ENCODE measurements around the gene ARNT2. TPM values are rescaled to one million over a fixed set of nuclear protein-coding genes. Genes with fewer than 3 reads are reported as not detected.
A peak's percentile ranks its signal among the peaks of the same experiment; 100 is the strongest.
"Not testable (repeated sequence)": the region's sequence is repeated elsewhere in the genome, so short reads cannot be mapped to it uniquely, and the experiment has no call there.

Gene ARNT2
- total RNA-seq, 1 donor from 2014 or later: not detected

DNA sequence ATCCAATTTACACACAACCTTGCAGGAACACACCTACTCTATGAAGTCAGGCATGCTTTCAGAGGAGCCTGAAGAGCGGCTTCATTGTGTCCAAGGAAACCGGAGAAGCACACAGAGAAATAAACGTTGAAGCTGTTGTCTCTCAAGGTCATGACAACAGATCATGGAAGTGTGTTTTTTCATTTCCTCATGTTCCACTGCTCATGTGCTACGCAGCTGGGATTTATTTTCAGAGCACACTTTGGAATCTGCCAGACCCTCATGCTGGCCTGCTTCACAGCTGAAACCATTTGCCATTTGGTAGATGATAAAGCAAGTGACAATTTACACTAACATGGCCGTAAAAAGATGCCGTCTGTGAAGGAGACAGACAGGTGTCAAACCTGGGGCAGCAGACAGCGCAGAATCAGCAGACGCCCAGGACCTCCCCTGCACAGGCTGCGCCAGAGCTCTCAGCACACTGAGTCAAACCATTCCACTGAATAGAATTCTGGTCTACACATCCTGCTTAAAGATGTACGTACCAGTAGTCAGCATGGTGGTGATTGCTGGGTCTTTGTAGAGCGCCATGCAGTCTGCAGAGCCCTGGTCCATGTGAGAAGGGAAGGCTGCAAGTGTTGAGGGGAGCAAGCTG lies 99.3 kb downstream of the ARNT2 start:
- no peak for DNase-seq
- H3K9me3 Mint-ChIP-seq: no peaks in the 10 kb centered on the region
- no peak overlapping the region for H3K4me3 Mint-ChIP-seq
- intact Hi-C loops (cut with micrococcal nuclease): no loop called here
- no peaks in the 10 kb centered on the region for H3K4me1 Mint-ChIP-seq
- H3K36me3 Mint-ChIP-seq (ENCODE audit: low read depth): no peaks in the 10 kb centered on the region
- H3K27me3 Mint-ChIP-seq: no peaks in the 10 kb centered on the region
- no peak overlapping the region for H3K27ac Mint-ChIP-seq

DNA sequence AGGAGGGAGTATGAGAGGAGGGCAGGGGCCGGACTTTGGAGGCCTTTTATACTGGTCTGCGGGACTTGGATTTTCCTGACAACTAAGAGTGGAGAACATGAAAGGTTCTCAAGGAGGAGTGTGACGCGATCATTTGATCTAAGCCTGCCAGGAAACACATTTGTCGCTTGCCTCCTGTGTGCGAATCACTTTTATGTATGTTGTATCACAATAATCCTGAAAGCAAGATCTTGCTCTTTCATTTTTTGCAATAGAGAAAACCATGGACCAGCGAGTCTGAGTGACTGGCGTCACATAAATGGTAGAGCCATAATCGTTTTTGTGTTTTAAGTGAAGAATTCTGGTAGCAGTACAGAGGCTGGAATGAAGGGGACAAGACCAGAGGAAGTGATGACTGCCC lies 100.7 kb downstream of the ARNT2 start:
- Mint-ChIP-seq H3K4me3 (no peak overlapping the region), H3K9me3 (peaks cover 5% of the 10 kb centered on the region), H3K27me3 (no peaks in the 10 kb centered on the region), H3K27ac (no peak overlapping the region), H3K4me1 (no peaks in the 10 kb centered on the region), H3K36me3 (ENCODE audit: low read depth) (no peaks in the 10 kb centered on the region)
- intact Hi-C loops (cut with micrococcal nuclease): no loop called here
- no peak for DNase-seq

DNA sequence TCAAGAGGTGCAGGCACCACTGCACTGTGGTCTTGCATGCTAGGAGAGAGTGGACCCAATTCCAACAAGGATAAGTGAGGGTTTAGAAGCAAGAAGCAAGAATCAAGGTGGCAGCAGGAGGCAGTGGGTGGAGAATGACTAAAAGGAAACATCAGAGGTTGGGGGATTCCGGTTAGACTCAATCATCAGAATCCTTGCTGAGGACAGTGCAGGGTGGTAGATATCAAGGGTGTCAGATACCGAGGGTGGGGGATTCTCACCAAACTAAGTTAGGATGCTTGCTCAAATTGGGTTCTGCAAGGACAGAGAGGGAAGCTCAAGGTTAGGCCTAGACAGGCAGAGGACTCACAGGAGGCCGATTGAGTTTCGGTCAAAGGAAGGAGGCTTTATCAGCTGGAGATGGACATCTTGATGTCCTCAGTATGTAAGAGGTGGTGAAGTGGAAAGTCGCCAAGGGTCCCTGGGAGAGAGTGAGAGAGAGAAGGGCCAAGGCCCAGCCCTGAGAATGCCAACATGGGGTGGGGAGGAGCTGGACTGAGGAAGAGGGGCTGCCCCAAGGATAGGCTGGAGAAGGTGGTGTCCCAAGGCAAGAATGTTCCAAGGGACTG lies 102.2 kb downstream of the ARNT2 start:
- no peaks in the 10 kb centered on the region for H3K36me3 Mint-ChIP-seq (ENCODE audit: low read depth)
- H3K9me3 Mint-ChIP-seq: peaks cover 7% of the 10 kb centered on the region
- no peaks in the 10 kb centered on the region for H3K4me1 Mint-ChIP-seq
- DNase-seq: no peak
- no peak overlapping the region for H3K27ac Mint-ChIP-seq
- no peaks in the 10 kb centered on the region for H3K27me3 Mint-ChIP-seq
- intact Hi-C loops (cut with micrococcal nuclease): no loop called here
- H3K4me3 Mint-ChIP-seq: no peak overlapping the region

DNA sequence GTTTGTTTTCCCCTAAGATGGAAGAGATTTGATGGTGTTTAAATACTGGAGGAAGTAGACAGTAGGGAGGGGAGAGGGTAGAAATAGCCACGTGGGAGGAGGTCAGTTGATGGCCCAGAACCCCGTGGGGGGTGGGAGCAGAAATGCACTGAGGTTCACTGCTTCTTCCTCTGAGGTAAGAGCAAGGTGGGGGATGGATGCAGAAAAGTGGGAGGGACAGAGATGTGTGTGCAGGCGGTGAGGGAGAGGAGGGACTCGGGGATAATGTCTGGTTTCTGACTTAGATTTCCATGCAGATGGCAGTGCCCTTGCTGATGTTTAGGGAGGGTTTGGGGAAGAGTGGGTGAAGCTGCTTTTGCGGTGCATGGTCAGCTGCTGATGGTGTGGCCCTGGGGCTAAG lies 102.9 kb downstream of the ARNT2 start:
- Mint-ChIP-seq H3K9me3 (peaks cover 7% of the 10 kb centered on the region), H3K27me3 (no peaks in the 10 kb centered on the region), H3K27ac (no peak overlapping the region), H3K4me3 (no peak overlapping the region), H3K36me3 (ENCODE audit: low read depth) (no peaks in the 10 kb centered on the region), H3K4me1 (no peaks in the 10 kb centered on the region)
- no peak for DNase-seq
- intact Hi-C loops (cut with micrococcal nuclease): no loop called here

DNA sequence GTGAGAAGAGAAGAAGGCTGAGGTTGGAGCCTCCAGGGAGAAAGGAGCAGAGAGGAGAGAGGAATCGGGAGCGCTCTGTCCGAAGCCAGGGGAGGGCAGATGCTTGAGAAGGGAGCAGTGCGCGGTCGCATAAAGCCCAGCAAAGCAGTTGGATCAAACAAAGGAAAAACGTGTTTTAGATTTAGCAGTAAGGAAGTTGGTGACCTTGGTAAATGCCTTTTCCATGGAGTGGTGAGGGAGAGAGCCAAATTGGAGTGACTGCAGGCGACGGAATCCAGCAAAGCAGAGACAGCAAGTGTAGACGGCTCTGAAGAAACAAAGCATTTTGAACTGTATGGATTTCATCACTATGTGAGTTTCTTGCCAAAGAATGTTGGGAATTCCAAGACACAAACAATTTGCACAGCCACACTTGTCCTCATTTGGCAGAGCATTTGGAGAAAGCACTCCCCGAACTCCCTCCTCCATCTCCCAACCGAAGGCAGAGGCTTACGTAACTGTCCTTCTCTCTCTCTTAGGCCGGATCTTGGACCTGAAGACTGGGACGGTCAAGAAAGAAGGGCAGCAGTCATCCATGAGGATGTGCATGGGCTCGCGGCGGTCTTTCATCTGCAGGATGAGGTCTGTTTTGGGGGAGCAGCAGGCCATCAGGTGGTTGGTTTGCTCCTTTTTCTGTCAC lies 103.6 kb downstream of the ARNT2 start:
- no peaks in the 10 kb centered on the region for H3K27me3 Mint-ChIP-seq
- no peaks in the 10 kb centered on the region for H3K4me1 Mint-ChIP-seq

DNA sequence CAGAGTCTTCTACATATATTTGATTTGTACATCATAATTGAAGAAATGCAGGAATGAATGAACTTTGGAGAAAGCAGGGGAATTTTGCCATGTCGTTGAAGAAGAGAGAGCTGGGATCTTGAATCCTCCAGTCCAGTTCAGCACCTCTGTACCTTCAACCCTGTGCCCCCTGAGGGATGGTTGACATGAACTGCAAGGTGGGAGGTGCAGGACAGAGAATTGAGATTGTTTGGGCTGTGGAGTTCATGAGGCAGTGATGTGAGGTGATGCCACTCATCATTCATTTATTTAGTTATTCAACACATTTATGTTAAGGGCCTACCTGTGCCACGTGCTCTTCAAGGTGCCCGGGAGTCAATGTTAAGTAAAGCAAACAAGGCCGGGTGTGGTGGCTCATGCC lies 104.6 kb downstream of the ARNT2 start:
- H3K27me3 Mint-ChIP-seq: no peaks in the 10 kb centered on the region
- H3K4me3 Mint-ChIP-seq: no peak overlapping the region
- no peak overlapping the region for H3K27ac Mint-ChIP-seq
- no peaks in the 10 kb centered on the region for H3K4me1 Mint-ChIP-seq
- intact Hi-C loops (cut with micrococcal nuclease): no loop called here
- DNase-seq: no peak
- H3K36me3 Mint-ChIP-seq (ENCODE audit: low read depth): no peaks in the 10 kb centered on the region
- H3K9me3 Mint-ChIP-seq: peaks cover 7% of the 10 kb centered on the region

More for the DNA sequence above, 103.6 kb downstream of the ARNT2 start:
- intact Hi-C loops (cut with micrococcal nuclease): no loop called here
- Mint-ChIP-seq H3K9me3 (peaks cover 7% of the 10 kb centered on the region), H3K27ac (no peak overlapping the region), H3K4me3 (no peak overlapping the region), H3K36me3 (ENCODE audit: low read depth) (no peaks in the 10 kb centered on the region)
- no peak for DNase-seq

DNA sequence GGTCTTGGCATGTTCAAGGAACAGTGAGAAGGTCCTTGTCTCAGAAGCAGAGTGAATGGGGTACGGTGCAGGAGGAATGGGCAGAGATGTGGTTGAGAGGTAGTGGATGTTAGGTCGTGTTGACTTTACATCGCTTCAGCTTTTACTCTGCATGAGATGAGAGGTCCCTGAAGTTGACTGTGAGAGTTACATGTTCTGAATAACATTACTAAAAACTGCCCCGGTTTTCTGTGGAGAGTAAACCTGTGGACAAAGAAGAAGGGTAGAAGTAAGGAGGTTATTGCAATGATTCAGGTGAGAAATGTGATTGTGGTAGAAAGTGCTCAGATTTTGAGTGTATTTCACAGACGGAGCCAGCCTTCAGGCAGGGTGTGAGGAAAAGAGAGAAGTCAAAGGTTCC lies 105.6 kb downstream of the ARNT2 start:
- no peak for DNase-seq
- peak overlapping the region; percentile 4 for H3K27ac Mint-ChIP-seq
- H3K9me3 Mint-ChIP-seq: peaks cover 7% of the 10 kb centered on the region
- H3K27me3 Mint-ChIP-seq: no peaks in the 10 kb centered on the region
- H3K4me3 Mint-ChIP-seq: no peak overlapping the region
- intact Hi-C loops (cut with micrococcal nuclease): no loop called here
- no peaks in the 10 kb centered on the region for H3K4me1 Mint-ChIP-seq
- H3K36me3 Mint-ChIP-seq (ENCODE audit: low read depth): no peaks in the 10 kb centered on the region

DNA sequence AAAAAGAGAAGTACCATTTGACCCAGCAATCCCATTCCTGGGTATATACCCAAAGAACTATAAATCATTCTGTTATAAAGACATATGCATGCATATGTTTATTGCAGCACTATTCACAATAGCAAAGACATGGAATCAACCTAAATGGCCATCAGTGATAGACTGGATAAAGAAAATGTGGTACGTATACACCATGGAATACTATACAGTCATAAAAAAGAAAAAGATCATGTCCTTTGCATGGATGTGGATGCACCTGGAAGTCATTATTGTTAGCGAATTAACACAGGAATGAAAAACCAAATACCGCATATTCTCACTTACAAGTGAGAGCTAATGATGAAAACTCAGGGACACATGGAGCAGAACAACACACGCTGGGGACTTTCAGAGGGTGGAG lies 106.8 kb downstream of the ARNT2 start:
- H3K27me3 Mint-ChIP-seq; H3K9me3 Mint-ChIP-seq; DNase-seq; H3K4me3 Mint-ChIP-seq; H3K4me1 Mint-ChIP-seq; H3K36me3 Mint-ChIP-seq (ENCODE audit: low read depth); H3K27ac Mint-ChIP-seq; intact Hi-C loops (cut with micrococcal nuclease): not testable (repeated sequence)

DNA sequence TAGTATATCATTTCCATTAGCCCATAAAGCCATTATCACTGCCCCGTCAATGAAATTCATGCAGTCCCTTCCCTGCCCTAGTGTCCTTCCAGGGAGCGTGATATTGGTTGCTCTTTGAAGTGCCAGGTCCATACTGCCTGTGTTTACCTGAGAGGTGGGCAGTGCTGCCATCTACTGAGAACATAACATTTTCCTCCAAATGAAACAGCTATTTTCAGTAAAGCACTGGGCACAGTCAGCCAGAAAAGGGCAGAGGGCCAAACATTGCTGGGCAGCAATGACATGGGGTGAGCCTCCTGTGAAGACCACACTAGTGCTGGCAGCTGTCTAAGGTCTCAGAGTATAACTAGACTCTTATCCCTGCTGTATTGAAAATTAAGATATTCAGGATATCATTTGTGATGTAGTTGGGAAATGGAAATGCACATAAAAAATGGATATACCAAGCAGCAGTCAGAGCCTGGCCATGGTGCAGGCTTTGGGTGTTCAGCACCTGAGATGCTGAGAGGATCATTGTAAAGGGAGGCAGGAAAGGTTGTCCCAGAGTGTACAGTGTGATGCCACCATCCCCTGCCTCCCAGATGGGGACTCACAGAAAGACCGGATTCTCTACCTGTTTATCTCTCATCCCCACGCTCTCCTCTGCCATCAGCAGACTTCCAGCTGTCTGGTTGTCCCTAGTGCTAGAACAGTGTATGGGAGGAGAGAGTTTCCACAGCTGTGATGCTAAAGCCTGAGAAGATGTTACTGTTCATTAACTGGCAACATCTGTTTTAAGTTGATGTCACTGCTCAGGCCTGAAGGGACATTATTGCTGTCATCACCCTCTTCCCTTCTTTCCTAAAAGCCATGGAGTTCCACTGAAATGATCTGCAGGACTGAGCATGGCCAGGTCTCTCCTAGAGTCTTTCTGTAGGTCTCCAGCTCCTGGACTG lies 108.8 kb downstream of the ARNT2 start:
- H3K27ac Mint-ChIP-seq: no peak overlapping the region
- H3K36me3 Mint-ChIP-seq (ENCODE audit: low read depth): no peaks in the 10 kb centered on the region
- no peak overlapping the region for H3K4me3 Mint-ChIP-seq
- intact Hi-C loops (cut with micrococcal nuclease): no loop called here
- peaks cover 4% of the 10 kb centered on the region for H3K27me3 Mint-ChIP-seq
- peaks cover 7% of the 10 kb centered on the region for H3K9me3 Mint-ChIP-seq
- H3K4me1 Mint-ChIP-seq: no peaks in the 10 kb centered on the region
- no peak for DNase-seq

DNA sequence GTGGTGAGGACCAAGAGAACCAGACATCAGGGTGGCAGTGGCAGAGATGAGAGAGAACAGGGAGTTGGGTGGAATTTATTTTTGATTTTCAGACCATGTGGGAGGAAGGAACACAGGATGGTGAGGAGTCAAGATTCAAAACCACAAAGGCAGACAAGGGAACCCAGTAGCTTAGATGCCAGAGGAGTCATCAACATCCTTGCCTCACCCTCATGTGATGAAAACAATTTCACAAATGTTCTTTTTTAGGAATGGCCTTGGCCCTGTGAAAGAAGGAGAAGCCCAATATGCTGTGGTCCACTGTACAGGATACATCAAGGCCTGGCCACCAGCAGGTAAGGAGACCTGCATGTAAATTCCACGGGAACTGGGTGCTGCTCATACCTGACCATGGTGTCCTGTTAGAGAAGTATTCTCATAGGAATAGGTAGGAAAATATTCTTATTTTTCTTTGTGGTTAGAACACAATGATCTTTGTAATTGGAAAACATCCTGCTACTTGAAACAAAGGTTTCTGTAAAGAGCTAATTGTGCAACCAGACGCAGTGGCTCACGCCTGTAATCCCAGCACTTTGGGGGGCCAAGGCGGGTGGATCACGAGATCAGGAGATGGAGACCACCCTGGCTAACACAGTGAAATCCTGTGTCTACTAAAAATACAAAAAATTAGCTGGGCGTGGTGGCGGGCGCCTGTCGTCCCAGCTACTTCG lies 110.0 kb downstream of the ARNT2 start:
- Mint-ChIP-seq H3K36me3 (ENCODE audit: low read depth) (no peaks in the 10 kb centered on the region), H3K27ac (no peak overlapping the region), H3K9me3 (peaks cover 7% of the 10 kb centered on the region), H3K4me1 (no peaks in the 10 kb centered on the region), H3K27me3 (peaks cover 4% of the 10 kb centered on the region), H3K4me3 (no peak overlapping the region)
- intact Hi-C loops (cut with micrococcal nuclease): no loop called here
- no peak for DNase-seq

DNA sequence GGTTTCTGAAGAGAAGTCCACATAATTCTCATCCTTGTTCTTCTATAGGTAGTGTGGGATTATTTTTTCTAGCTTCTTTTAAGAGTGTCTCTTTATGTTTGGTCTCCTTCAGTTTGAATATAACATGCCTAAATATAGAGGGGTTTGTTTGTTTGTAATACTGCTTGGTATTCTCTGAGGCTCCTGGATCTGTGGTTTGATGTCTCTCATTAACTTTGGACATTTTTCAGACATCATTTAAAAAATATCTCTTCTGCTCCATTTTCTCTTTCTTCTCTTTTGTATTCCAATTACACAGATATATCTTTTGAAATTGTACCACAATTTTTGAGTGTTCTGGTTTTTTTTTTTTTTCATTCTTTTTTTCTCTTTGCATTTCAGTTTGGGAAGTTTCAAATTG lies 113.1 kb downstream of the ARNT2 start:
- no peak overlapping the region for H3K4me3 Mint-ChIP-seq
- no peak for DNase-seq
- H3K9me3 Mint-ChIP-seq: no peaks in the 10 kb centered on the region
- peaks cover 4% of the 10 kb centered on the region for H3K27me3 Mint-ChIP-seq
- intact Hi-C loops (cut with micrococcal nuclease): no loop called here
- no peaks in the 10 kb centered on the region for H3K36me3 Mint-ChIP-seq (ENCODE audit: low read depth)
- no peaks in the 10 kb centered on the region for H3K4me1 Mint-ChIP-seq
- H3K27ac Mint-ChIP-seq: no peak overlapping the region

DNA sequence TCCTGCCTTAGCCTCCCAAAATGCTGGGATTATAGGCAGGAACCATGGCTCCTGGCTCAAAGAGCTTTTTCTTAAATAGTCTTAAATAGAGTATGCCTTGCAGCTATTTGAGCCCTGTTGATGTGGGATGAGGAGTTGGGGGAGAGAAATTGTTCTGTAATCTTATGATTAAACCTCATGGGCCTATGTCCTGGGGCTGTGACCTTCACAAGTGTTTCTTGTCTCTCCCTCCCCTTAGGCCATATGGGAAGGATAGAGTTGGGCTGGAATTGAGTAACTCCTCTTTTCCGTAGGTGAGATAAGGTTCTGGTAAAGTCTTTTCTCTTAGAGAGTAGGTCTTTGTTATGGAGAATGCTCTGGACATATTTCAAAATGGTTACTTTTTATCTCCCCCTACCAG lies 114.3 kb downstream of the ARNT2 start:
- no peak overlapping the region for H3K4me3 Mint-ChIP-seq
- peaks cover 6% of the 10 kb centered on the region for H3K27me3 Mint-ChIP-seq
- DNase-seq: no peak
- intact Hi-C loops (cut with micrococcal nuclease): no loop called here
- no peaks in the 10 kb centered on the region for H3K9me3 Mint-ChIP-seq
- no peak overlapping the region for H3K27ac Mint-ChIP-seq
- H3K4me1 Mint-ChIP-seq: no peaks in the 10 kb centered on the region
- H3K36me3 Mint-ChIP-seq (ENCODE audit: low read depth): no peaks in the 10 kb centered on the region

DNA sequence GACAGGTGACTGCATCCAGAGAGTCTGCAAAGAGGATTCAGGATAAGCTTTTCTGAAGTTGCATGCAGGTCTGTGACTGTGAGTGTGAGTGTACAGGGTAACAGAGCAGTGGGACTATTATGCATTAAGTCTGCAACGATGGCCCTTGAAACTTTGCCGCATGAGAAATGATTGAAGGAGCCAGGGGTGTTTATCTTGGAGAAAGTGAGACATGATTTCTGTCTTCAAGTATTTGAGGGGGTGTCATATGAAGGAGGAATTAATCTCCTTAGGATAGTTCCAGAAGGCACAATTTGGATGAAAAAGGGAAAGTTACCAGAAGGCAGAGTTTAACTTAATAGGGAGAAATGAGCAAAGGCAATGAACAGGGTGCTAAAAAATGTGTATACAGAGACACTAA lies 119.6 kb downstream of the ARNT2 start:
- Mint-ChIP-seq H3K36me3 (ENCODE audit: low read depth) (no peaks in the 10 kb centered on the region), H3K27me3 (peaks cover 3% of the 10 kb centered on the region), H3K27ac (no peak overlapping the region), H3K4me3 (no peak overlapping the region), H3K9me3 (no peaks in the 10 kb centered on the region), H3K4me1 (no peaks in the 10 kb centered on the region)
- no peak for DNase-seq
- intact Hi-C loops (cut with micrococcal nuclease): no loop called here
